ENCODE data around the gene SLC9A2.

The SLC9A2 gene

GRCh38 chr2:102674370-102674769, 55.0 kb downstream of the SLC9A2 start:
- Histone ChIP-seq H3K9me3 (ENCODE audit: control insufficient read depth, low read length) (no peaks in the 10 kb centered on the region), H3K4me2 (ENCODE audit: low read length) (no peak overlapping the region), H3K27me3 (ENCODE audit: control insufficient read depth, insufficient read depth, low read length) (no peaks in the 10 kb centered on the region), H3K4me3 (ENCODE audit: low read depth, low read length) (no peak overlapping the region), H3K9ac (no peak overlapping the region), H3K4me1 (no peaks in the 10 kb centered on the region), H3K36me3 (ENCODE audit: control insufficient read depth, insufficient read depth, low read length) (no peaks in the 10 kb centered on the region), H3K79me2 (no peaks in the 10 kb centered on the region), H3K27ac (no peak overlapping the region), H2AFZ (no peak overlapping the region)
- TF ChIP-seq CTCF (IDR thresholded peaks at IDR 0.05) = no peak

GRCh38 chr2:102674836-102675235, 55.5 kb downstream of the SLC9A2 start:
- Histone ChIP-seq H3K9me3 (ENCODE audit: control insufficient read depth, low read length) (no peaks in the 10 kb centered on the region), H3K27ac (no peak overlapping the region)
- TF ChIP-seq CTCF (IDR thresholded peaks at IDR 0.05) = no peak

GRCh38 chr2:102677244-102678215, 58.2 kb downstream of the SLC9A2 start:
- TF ChIP-seq CTCF (IDR thresholded peaks at IDR 0.05) = no peak
- Histone ChIP-seq H3K4me3 (ENCODE audit: low read depth, low read length) (no peak overlapping the region), H3K36me3 (ENCODE audit: control insufficient read depth, insufficient read depth, low read length) (no peaks in the 10 kb centered on the region)

More at GRCh38 chr2:102674836-102675235, 55.5 kb downstream of the SLC9A2 start:
- H3K4me1 ChIP-seq = no peaks in the 10 kb centered on the region
- H3K4me2 ChIP-seq (ENCODE audit: low read length) = no peak overlapping the region
- no peaks in the 10 kb centered on the region for H3K36me3 ChIP-seq (ENCODE audit: control insufficient read depth, insufficient read depth, low read length)
- H3K79me2 ChIP-seq = no peaks in the 10 kb centered on the region
- H3K27me3 ChIP-seq (ENCODE audit: control insufficient read depth, insufficient read depth, low read length) = no peaks in the 10 kb centered on the region
- H3K4me3 ChIP-seq (ENCODE audit: low read depth, low read length) = no peak overlapping the region
- H3K9ac ChIP-seq = no peak overlapping the region
- H2AFZ ChIP-seq = no peak overlapping the region

GRCh38 chr2:102678442-102678841, 59.1 kb downstream of the SLC9A2 start:
- TF ChIP-seq CTCF (IDR thresholded peaks at IDR 0.05) = no peak
- Histone ChIP-seq H3K27ac (no peak overlapping the region), H3K9me3 (ENCODE audit: control insufficient read depth, low read length) (no peaks in the 10 kb centered on the region), H3K9ac (no peak overlapping the region), H3K4me2 (ENCODE audit: low read length) (no peak overlapping the region), H3K79me2 (no peaks in the 10 kb centered on the region), H2AFZ (no peak overlapping the region), H3K4me3 (ENCODE audit: low read depth, low read length) (no peak overlapping the region), H3K4me1 (no peaks in the 10 kb centered on the region), H3K27me3 (ENCODE audit: control insufficient read depth, insufficient read depth, low read length) (no peaks in the 10 kb centered on the region), H3K36me3 (ENCODE audit: control insufficient read depth, insufficient read depth, low read length) (no peaks in the 10 kb centered on the region)

More at GRCh38 chr2:102677244-102678215, 58.2 kb downstream of the SLC9A2 start:
- H3K27me3 ChIP-seq (ENCODE audit: control insufficient read depth, insufficient read depth, low read length) = no peaks in the 10 kb centered on the region
- H3K9me3 ChIP-seq (ENCODE audit: control insufficient read depth, low read length) = no peaks in the 10 kb centered on the region
- no peak overlapping the region for H3K9ac ChIP-seq
- H3K4me2 ChIP-seq (ENCODE audit: low read length) = no peak overlapping the region
- H2AFZ ChIP-seq = no peak overlapping the region
- H3K27ac ChIP-seq = no peak overlapping the region
- no peaks in the 10 kb centered on the region for H3K79me2 ChIP-seq
- H3K4me1 ChIP-seq = no peaks in the 10 kb centered on the region
